Testis (tissue), 3 donors: Measurements from ENCODE around the gene ZNF862. TPM values are rescaled to one million over a fixed set of nuclear protein-coding genes. Genes with fewer than 3 reads are reported as not detected.

Experiments used
- DNase-seq: peaks from one replicate; pipeline ENCODE4 v3.0.0-alpha.2; 2019
- H3K27ac ChIP-seq, 2 donors: fragments of 200-600 bp; sonication (generic); one replicate each; pipeline ENCODE4 v1.5.1; 2019
- H3K27me3 ChIP-seq: fragments of 200-600 bp; sonication (generic); one replicate; pipeline ENCODE4 v1.5.1; 2019
- H3K36me3 ChIP-seq: fragments of 200-600 bp; sonication (generic); one replicate; pipeline ENCODE4 v1.5.1; 2017; ENCODE audit warnings: low read depth; ENCODE audit errors: missing control alignments
- H3K4me1 ChIP-seq: fragments of 200-600 bp; sonication (generic); one replicate; pipeline ENCODE4 v1.5.1; 2019
- H3K4me3 ChIP-seq, 2 donors: fragments of 200-600 bp; sonication (generic); one replicate each; pipeline ENCODE4 v1.5.1; 2017 to 2019
- H3K9me3 ChIP-seq: fragments of 200-600 bp; sonication (generic); one replicate; pipeline ENCODE4 v1.5.1; 2017
- POLR2A ChIP-seq: fragments of 450-650 bp; IDR thresholded peaks from one replicate; pipeline ENCODE4 v1.6.1; 2017; ENCODE audit warnings: antibody characterized with exemption, mild to moderate bottlenecking, moderate library complexity
- WGBS, 2 donors: methylation state at CpG; one replicate each; pipeline ENCODE4 v1.1.5; 2018; 5-methylcytosine and 5-hydroxymethylcytosine counted together
- intact Hi-C: fragments of 100-400 bp; cut with DNase I; formaldehyde crosslinking; loops from one replicate; pipeline ENCODE4 v1.15.1; 2023; ENCODE audit warnings: low total_unique reads
- polyA plus RNA-seq: library from polyadenylated mRNA; stranded (reverse); fragments of 350-450 nt; fragmentation: Illumina TruSeq; extraction: RNeasy Lipid Tissue Mini Kit (QIAGEN cat#74804); gene quantifications from one replicate; pipeline ENCODE4 v1.2.3, GENCODE V29; 2014; ENCODE audit warnings: low read depth, low replicate concordance; ENCODE audit not compliant: insufficient read depth
- total RNA-seq, 2 donors: library from RNA; depleted of rRNA; stranded (reverse); fragments of >200 nt; gene quantifications; one replicate each; pipeline ENCODE4 v1.2.3, GENCODE V29; 2016
- TF ChIP-seq, protein P1 (sequence below), 3 experiments: fragments of 450-650 bp in 2 of 3; fragments of 200-600 bp in 1 of 3; sonication (generic) in 1 of 3; IDR thresholded peaks; one replicate each; pipeline ENCODE4 v1.5.1; 2016 to 2019; ENCODE audit warnings: antibody characterized with exemption in 3 of 3, mild to moderate bottlenecking in 2 of 3, moderate library complexity in 1 of 3

The ZNF862 gene
- total and polyA plus RNA-seq, 3 donors from 2014 or later = 12.8 to 24.5 (median 21.6) TPM

DNA sequence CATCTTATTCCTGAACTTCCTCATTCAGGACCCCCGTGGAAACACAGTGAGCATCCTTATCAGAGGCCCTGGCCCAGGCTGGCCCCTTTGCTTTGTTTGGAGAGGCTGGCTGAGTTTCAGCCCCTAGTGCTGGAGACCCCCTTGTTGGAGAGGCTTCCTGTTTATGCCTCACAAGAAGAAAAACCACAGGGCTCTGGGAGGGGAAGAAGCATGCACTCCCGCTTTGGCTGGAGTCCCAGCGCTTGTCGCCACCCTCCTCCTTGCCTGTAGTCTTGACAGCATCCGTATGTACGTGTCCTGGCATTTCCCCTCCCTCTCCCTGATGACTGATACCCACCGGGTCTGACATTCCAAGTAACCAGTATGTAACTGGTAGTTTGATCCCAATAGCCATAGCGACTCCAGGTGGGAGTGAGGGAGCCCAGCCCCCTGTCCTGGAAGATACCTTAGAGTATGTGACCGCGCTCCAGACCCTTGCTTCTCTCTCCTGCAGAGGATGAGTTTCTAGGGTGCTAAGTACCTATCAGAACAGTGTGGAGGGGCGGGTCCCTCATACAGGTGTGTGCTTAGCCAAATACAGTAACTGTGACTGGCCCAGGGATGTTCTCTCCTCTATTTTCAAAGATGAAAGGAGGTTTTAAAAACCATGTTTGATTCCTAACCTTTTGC lies 28.7 kb downstream of the ZNF862 start:
- H3K4me3 ChIP-seq = no peak overlapping the region
- H3K4me1 ChIP-seq = no peaks in the 10 kb centered on the region
- intact Hi-C loops = no loop called here
- H3K27ac ChIP-seq = no peak overlapping the region
- 71 to 91% methylated on average over 11 of the region's 11 CpGs for WGBS, 2 donors
- TF ChIP-seq, protein P1, sequence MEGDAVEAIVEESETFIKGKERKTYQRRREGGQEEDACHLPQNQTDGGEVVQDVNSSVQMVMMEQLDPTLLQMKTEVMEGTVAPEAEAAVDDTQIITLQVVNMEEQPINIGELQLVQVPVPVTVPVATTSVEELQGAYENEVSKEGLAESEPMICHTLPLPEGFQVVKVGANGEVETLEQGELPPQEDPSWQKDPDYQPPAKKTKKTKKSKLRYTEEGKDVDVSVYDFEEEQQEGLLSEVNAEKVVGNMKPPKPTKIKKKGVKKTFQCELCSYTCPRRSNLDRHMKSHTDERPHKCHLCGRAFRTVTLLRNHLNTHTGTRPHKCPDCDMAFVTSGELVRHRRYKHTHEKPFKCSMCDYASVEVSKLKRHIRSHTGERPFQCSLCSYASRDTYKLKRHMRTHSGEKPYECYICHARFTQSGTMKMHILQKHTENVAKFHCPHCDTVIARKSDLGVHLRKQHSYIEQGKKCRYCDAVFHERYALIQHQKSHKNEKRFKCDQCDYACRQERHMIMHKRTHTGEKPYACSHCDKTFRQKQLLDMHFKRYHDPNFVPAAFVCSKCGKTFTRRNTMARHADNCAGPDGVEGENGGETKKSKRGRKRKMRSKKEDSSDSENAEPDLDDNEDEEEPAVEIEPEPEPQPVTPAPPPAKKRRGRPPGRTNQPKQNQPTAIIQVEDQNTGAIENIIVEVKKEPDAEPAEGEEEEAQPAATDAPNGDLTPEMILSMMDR (IDR thresholded peaks at IDR 0.05) = no peak
- TF ChIP-seq POLR2A = no peak
- no peaks in the 10 kb centered on the region for H3K27me3 ChIP-seq
- H3K36me3 ChIP-seq = no peaks in the 10 kb centered on the region
- H3K9me3 ChIP-seq = no peaks in the 10 kb centered on the region
- no peak for DNase-seq

DNA sequence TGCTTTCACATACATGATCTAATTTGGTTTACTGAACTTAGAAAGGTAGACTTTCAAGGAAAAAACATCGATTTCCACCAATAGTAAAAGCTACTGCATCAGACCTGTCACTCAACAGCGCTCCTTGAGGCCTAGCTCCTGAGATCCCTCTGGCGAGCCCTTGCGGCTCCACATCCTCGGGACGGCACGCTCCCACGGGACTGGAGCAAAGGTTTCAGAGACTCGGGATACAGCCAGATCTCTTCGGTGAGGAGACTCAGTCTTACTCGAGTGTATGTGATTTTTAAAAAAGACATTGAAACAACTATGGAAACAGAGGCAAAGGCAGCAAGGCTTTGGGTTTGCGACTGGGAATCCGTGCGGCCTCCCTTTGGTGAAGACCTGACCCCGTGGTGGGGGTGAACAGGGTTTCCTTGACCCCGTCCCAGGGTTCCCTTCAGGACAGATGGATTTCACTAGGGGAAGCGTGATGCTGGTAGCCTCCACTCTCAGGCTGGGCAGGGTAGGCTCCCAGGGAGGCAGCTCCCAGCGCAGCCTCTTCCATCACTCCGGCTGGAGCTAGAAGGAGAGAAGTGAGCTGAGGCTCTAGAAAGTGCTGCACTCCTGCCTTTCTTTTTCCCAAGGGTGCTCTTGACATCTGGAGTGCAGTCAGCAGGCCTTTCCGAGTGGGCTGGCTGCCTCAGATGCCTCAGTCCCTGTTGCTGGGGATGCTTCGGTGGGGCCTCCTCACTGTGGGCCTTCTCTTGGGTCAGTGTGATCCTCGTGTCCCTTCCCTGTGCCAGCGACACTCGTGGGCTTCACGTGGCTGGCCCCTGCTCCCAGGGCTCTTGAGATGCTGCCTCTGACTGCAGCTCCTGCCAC lies 29.8 kb downstream of the ZNF862 start:
- 72 to 86% methylated on average over 19 to 25 of the region's 25 CpGs for WGBS, 2 donors

DNA sequence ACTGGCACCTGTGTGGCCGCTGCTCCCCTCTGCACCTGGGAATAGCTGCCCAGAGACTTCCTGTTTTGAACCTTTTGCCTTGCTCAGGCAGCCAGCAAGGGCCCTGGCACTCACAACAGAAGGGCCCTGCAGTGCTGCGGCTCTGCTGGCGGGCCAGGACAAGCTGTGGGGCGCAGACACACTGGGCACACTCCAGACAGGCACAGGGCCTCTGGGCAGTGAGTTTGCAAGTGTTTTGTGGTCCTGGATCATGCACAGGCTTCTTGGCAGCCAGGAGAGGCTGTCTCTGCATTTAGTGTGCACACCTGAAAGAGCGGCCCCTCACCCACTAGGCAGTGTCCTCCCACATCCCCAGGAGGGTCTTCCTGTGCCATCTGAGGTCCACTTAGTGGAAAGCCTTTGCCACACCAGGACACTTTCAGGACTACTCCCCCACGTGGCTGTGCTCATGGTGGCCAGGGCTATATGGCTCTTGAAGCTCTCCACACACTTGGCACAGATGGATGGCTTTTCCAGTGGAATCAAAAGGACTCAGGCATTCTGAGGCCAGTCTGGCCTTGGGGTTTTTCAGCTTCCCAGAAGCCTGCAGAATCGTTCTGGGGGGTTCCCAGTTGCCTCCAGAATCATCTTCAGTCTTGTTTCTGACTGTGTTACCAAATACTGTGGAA lies 30.6 kb downstream of the ZNF862 start:
- Histone ChIP-seq H3K4me1 (no peaks in the 10 kb centered on the region), H3K9me3 (no peaks in the 10 kb centered on the region), H3K36me3 (no peaks in the 10 kb centered on the region), H3K4me3 (no peak overlapping the region), H3K27ac (no peak overlapping the region), H3K27me3 (no peaks in the 10 kb centered on the region)
- intact Hi-C loops = no loop called here
- TF ChIP-seq, protein P1 (IDR thresholded peaks at IDR 0.05) = no peak
- no peak for TF ChIP-seq POLR2A
- WGBS, 2 donors = 70 to 78% methylated on average over 3 to 7 of the region's 7 CpGs
- peak; percentile 11 for DNase-seq

More for the DNA sequence above, 29.8 kb downstream of the ZNF862 start:
- Histone ChIP-seq H3K9me3 (no peaks in the 10 kb centered on the region), H3K27ac (no peak overlapping the region), H3K4me3 (no peak overlapping the region), H3K36me3 (no peaks in the 10 kb centered on the region), H3K27me3 (no peaks in the 10 kb centered on the region), H3K4me1 (no peaks in the 10 kb centered on the region)
- peak; percentile 14 for DNase-seq
- TF ChIP-seq, protein P1 (IDR thresholded peaks at IDR 0.05) = no peak
- TF ChIP-seq POLR2A = no peak
- intact Hi-C loops = no loop called here

DNA sequence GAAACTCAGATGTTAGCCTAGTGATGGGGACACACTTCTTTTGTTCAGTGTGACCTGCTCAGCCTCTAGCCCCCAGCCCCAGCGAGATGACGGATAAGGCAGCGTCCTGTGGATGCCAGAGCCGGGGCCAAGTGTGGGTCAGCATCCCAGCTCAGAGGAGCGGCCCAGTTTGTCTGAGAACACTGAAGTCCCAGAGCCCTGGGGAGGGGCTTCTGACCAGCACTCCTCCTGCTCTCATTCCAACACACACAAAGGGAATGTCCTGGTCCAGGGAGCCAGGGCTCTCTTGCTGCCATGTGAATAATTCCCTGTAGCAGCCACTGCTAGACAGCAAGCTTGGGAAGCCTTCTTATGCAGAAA lies 31.1 kb downstream of the ZNF862 start:
- Histone ChIP-seq H3K4me3 (no peak overlapping the region), H3K4me1 (peaks cover 3% of the 10 kb centered on the region), H3K36me3 (no peaks in the 10 kb centered on the region), H3K27ac (no peak overlapping the region), H3K9me3 (no peaks in the 10 kb centered on the region), H3K27me3 (no peaks in the 10 kb centered on the region)
- TF ChIP-seq, protein P1 (IDR thresholded peaks at IDR 0.05) = no peak
- TF ChIP-seq POLR2A = no peak
- intact Hi-C loops = no loop called here
- WGBS, 2 donors = 76 to 77% methylated on average over 5 of the region's 5 CpGs
- DNase-seq = peak; percentile 10
